ENCODE measurements around the gene SELENOT. TPM values are rescaled to one million over a fixed set of nuclear protein-coding genes. Genes with fewer than 3 reads are reported as not detected.

SELENOT gene
- total RNA-seq, 1 donor from 2014 or later = 133 TPM

DNA sequence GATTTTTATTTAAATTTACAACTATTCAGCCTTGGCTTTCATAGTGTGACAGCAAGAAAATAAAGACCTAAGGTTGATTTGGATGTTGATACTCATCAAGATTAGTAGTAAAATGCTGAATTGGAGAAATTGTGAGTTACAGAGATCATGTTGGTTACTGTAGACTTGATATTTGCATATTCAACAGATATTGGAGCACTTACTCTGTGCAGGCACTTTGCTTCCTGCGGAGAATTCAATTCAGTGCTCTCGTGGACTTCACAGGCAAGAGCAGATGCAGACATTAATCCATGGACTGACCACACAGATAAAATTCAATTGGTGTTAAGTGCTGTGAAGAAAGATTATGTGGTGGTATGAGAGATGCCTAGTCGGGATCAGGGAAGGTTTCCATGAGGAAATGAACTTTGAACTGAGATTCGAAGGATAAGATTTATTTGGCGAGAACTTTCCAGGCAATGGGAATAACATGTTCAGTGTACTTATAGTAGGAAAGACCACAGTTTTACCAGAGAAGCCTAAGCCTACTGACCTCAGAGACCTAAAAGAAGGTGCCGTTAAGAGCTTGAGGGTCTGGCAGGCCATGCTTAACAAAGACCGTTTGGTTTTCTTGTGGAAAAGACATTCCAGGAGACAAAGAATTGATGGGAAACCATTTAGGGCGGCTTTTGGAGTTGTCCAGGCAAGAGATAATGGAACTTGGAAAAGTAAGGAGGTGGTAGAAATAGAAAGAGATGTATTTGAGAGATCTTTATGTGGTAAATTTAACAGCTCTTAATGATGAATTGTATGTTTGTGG, 4.3 kb downstream of the SELENOT start:
- no peak overlapping the region for H3K27ac Mint-ChIP-seq

DNA sequence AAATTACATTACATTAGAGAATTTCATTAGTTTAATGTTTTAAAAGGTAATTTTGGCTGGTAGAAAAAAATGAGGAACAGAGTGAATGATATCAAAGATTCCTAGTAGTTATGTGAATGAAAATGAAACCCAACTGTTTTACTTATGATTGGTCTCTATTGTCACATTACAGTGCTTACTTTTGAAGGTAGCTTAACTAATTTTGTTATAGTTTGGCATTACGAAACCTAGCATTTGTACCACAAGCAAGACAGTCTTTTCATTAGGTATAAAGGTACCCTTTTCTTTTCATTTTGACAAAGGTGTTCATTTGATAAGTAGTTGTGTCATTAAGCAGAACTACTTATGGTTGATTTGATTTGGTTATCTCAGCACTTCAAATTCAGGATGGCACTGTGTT, 6.9 kb downstream of the SELENOT start:
- Mint-ChIP-seq H3K4me3 (no peak overlapping the region), H3K36me3 (peaks cover 62% of the 10 kb centered on the region), H3K9me3 (peaks cover 21% of the 10 kb centered on the region), H3K27ac (no peak overlapping the region), H3K4me1 (peaks cover 19% of the 10 kb centered on the region), H3K27me3 (ENCODE audit: insufficient read depth, low read depth) (no peaks in the 10 kb centered on the region)
- Histone ChIP-seq H3K9me3 (ENCODE audit: low read depth) (no peaks in the 10 kb centered on the region), H3K27ac (no peak overlapping the region), H3K79me2 (ENCODE audit: low read depth) (peaks cover 96% of the 10 kb centered on the region), H3K4me2 (no peak overlapping the region), H3K4me3 (no peak overlapping the region), H3F3A (ENCODE audit: low read depth) (peaks cover 24% of the 10 kb centered on the region), H4K20me1 (ENCODE audit: low read depth) (no peaks in the 10 kb centered on the region), H3K36me3 (peaks cover 5% of the 10 kb centered on the region), H3K9ac (no peak overlapping the region), H2AFZ (replicated peaks) (no peak overlapping the region), H3K4me1 (peaks cover 22% of the 10 kb centered on the region), H3K27me3 (no peaks in the 10 kb centered on the region)
- DNase-seq (ENCODE audit: low spot score) = no peak
- TF ChIP-seq EZH2 (IDR thresholded peaks at IDR 0.05) (no peak), EZH2phosphoT487 (IDR thresholded peaks at IDR 0.05) (no peak)
- TF ChIP-seq, protein P1, sequence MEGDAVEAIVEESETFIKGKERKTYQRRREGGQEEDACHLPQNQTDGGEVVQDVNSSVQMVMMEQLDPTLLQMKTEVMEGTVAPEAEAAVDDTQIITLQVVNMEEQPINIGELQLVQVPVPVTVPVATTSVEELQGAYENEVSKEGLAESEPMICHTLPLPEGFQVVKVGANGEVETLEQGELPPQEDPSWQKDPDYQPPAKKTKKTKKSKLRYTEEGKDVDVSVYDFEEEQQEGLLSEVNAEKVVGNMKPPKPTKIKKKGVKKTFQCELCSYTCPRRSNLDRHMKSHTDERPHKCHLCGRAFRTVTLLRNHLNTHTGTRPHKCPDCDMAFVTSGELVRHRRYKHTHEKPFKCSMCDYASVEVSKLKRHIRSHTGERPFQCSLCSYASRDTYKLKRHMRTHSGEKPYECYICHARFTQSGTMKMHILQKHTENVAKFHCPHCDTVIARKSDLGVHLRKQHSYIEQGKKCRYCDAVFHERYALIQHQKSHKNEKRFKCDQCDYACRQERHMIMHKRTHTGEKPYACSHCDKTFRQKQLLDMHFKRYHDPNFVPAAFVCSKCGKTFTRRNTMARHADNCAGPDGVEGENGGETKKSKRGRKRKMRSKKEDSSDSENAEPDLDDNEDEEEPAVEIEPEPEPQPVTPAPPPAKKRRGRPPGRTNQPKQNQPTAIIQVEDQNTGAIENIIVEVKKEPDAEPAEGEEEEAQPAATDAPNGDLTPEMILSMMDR (IDR thresholded peaks at IDR 0.05) = no peak

More for the DNA sequence above, 4.3 kb downstream of the SELENOT start:
- Histone ChIP-seq H2AFZ (replicated peaks) (no peak overlapping the region), H3K36me3 (no peaks in the 10 kb centered on the region), H3K9me3 (ENCODE audit: low read depth) (no peaks in the 10 kb centered on the region), H3K4me1 (peaks cover 28% of the 10 kb centered on the region), H4K20me1 (ENCODE audit: low read depth) (peaks cover 8% of the 10 kb centered on the region), H3K27me3 (no peaks in the 10 kb centered on the region), H3F3A (ENCODE audit: low read depth) (peaks cover 38% of the 10 kb centered on the region), H3K27ac (peak overlapping the region; percentile 90), H3K79me2 (ENCODE audit: low read depth) (peaks cover 95% of the 10 kb centered on the region), H3K4me2 (peak overlapping the region; percentile 71), H3K4me3 (peak overlapping the region; percentile 15), H3K9ac (no peak overlapping the region)
- no peak overlapping the region for H3K4me3 Mint-ChIP-seq
- H3K36me3 Mint-ChIP-seq = peaks cover 44% of the 10 kb centered on the region
- H3K4me1 Mint-ChIP-seq = peaks cover 29% of the 10 kb centered on the region
- DNase-seq (ENCODE audit: low spot score) = peak; percentile 74
- H3K27me3 Mint-ChIP-seq (ENCODE audit: insufficient read depth, low read depth) = peaks cover 2% of the 10 kb centered on the region
- H3K9me3 Mint-ChIP-seq = peaks cover 11% of the 10 kb centered on the region
- TF ChIP-seq EZH2phosphoT487 (IDR thresholded peaks at IDR 0.05) (no peak), EZH2 (IDR thresholded peaks at IDR 0.05) (no peak)
- TF ChIP-seq, protein P1 (IDR thresholded peaks at IDR 0.05) = no peak

DNA sequence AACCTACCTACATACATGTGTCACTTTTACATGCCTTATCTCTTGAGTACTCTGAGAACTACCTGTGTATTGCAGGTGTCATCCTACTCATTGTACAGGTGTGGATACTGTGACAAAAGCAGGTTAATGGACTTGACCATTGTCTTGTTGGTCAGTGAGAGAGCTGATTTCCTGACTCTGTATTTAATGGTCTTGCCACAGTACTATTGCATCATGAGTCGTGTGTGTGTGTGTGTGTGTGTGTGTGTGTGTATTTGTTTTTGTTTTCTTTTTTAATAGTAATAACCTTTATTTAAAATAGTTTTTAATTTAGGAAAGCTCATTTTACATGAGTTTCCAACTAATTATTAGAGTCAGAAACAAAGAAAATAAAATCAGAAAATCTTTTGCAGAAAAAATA, 7.7 kb downstream of the SELENOT start:
- Histone ChIP-seq H3K4me2 (no peak overlapping the region), H3K9ac (no peak overlapping the region), H3K9me3 (ENCODE audit: low read depth) (no peaks in the 10 kb centered on the region), H2AFZ (replicated peaks) (no peak overlapping the region), H3K4me3 (no peak overlapping the region), H4K20me1 (ENCODE audit: low read depth) (no peaks in the 10 kb centered on the region), H3K79me2 (ENCODE audit: low read depth) (peaks cover 88% of the 10 kb centered on the region), H3K27ac (no peak overlapping the region), H3F3A (ENCODE audit: low read depth) (peaks cover 24% of the 10 kb centered on the region), H3K4me1 (peaks cover 22% of the 10 kb centered on the region), H3K27me3 (no peaks in the 10 kb centered on the region), H3K36me3 (peaks cover 5% of the 10 kb centered on the region)
- Mint-ChIP-seq H3K9me3 (peaks cover 21% of the 10 kb centered on the region), H3K27ac (no peak overlapping the region), H3K27me3 (ENCODE audit: insufficient read depth, low read depth) (no peaks in the 10 kb centered on the region), H3K36me3 (peaks cover 60% of the 10 kb centered on the region), H3K4me3 (no peak overlapping the region), H3K4me1 (peaks cover 14% of the 10 kb centered on the region)
- TF ChIP-seq EZH2 (IDR thresholded peaks at IDR 0.05) (no peak), EZH2phosphoT487 (IDR thresholded peaks at IDR 0.05) (no peak)
- TF ChIP-seq, protein P1 (IDR thresholded peaks at IDR 0.05) = no peak
- DNase-seq (ENCODE audit: low spot score) = no peak
